ENCODE measurements around the gene PACRG.

PACRG gene

DNA sequence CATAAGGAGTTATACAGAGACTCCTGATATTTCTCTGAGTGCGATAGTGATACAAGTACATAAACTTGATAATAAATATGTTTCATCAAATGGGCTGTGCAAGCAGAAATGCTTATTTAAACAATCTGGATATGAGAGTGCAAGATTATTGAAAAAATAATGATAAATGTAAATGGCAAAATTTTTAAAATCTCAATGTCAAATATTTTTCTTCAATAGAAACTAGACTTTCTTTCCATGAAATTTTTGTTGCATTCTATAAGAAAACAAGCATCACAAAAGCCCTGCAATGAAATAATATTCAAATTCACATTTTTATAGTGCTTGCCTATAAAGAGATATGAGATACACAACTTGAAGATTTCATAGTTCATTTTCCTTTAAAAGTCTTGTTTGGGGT is 2.7 kb downstream of the PACRG start:
- no peak overlapping the region for H3K27ac ChIP-seq (ENCODE audit: low read depth, low read length)
- no peaks in the 10 kb centered on the region for H3K9me3 ChIP-seq (ENCODE audit: low read length)
- no peak overlapping the region for H3K9ac ChIP-seq (ENCODE audit: low read length)
- H3K36me3 ChIP-seq (ENCODE audit: insufficient read depth, low read length) = no peaks in the 10 kb centered on the region
- H3K4me1 ChIP-seq (ENCODE audit: insufficient read depth, low read length) = peaks cover 15% of the 10 kb centered on the region
- no peak overlapping the region for H3K4me3 ChIP-seq (ENCODE audit: low read depth in 1 of 2, low read length in 2 of 2)
- H3K27me3 ChIP-seq (ENCODE audit: control insufficient read depth in 1 of 2, insufficient read depth in 2 of 2, low read length in 2 of 2) = no peaks in the 10 kb centered on the region

DNA sequence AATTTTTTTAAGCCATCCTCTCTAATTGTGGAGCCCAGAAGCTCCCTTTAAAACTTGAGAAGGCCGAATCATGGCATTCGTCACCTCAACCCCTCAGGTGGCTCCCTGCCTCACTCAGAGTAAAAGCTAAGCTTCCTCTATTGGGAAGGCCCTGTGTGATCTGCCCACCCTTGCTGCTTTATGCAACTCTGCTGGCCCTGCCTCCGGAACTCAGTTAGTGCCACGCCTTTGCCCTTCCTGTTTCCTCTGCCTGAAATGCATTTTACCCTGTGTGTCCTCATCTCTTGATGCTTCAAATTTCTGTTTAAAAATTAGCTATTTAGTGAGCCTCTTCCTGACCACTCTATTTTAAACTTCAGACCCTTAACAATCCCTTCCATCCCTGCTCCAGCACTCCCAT is 5.7 kb downstream of the PACRG start:
- Histone ChIP-seq H3K27ac (ENCODE audit: low read depth, low read length) (no peak overlapping the region), H3K9me3 (ENCODE audit: low read length) (no peaks in the 10 kb centered on the region), H3K9ac (ENCODE audit: low read length) (no peak overlapping the region)

DNA sequence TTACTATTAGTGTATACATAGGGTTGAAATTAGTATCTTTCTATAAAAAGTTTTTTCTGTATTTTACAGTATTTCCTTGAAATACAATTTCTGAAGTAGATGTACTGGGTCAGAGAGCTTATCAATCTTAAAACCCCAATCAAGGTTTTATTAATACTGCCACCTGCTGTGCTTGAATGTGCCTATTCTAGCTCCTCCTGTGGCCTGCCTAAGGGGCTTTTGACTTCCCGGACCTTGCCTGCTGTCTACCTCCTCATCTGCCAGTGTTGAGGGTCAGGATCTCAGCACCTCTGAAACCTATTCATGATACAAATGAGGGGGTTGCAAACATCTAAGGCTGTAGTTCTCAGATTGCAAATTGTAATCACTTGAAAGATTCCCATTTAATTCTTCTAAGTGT is 9.2 kb downstream of the PACRG start:
- H3K9me3 ChIP-seq (ENCODE audit: low read length) = no peaks in the 10 kb centered on the region

More for the DNA sequence above, 5.7 kb downstream of the PACRG start:
- H3K4me3 ChIP-seq (ENCODE audit: low read depth in 1 of 2, low read length in 2 of 2) = no peak overlapping the region
- no peaks in the 10 kb centered on the region for H3K36me3 ChIP-seq (ENCODE audit: insufficient read depth, low read length)
- H3K27me3 ChIP-seq (ENCODE audit: control insufficient read depth in 1 of 2, insufficient read depth in 2 of 2, low read length in 2 of 2) = no peaks in the 10 kb centered on the region
- peaks cover 1% of the 10 kb centered on the region for H3K4me1 ChIP-seq (ENCODE audit: insufficient read depth, low read length)

DNA sequence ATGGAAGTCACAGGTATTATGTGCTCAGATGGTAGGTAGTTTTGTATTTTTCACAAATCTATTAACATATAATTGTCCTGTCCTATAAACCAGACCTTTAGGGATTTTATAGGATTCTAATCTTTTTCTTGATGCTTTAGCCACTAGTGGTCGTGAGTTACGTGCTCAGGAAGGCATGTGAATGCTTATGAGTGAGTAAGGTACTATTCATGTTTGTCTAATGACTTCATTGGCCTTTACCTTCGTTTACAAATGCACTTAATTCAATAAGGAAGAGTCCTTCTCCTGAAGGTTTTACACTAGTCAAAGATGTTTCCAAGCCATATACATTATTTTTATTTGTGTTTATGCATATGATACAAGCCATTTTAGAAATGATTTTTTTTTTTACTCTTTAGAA is 23.0 kb downstream of the PACRG start:
- Histone ChIP-seq H3K4me3 (ENCODE audit: low read depth in 1 of 2, low read length in 2 of 2) (no peak overlapping the region), H3K4me1 (ENCODE audit: insufficient read depth, low read length) (no peaks in the 10 kb centered on the region), H3K36me3 (ENCODE audit: insufficient read depth, low read length) (no peaks in the 10 kb centered on the region), H3K9me3 (ENCODE audit: low read length) (no peaks in the 10 kb centered on the region), H3K27me3 (ENCODE audit: control insufficient read depth in 1 of 2, insufficient read depth in 2 of 2, low read length in 2 of 2) (no peaks in the 10 kb centered on the region), H3K9ac (ENCODE audit: low read length) (no peak overlapping the region), H3K27ac (ENCODE audit: low read depth, low read length) (no peak overlapping the region)

More for the DNA sequence above, 9.2 kb downstream of the PACRG start:
- H3K9ac ChIP-seq (ENCODE audit: low read length) = no peak overlapping the region
- H3K4me3 ChIP-seq (ENCODE audit: low read depth in 1 of 2, low read length in 2 of 2) = no peak overlapping the region
- H3K4me1 ChIP-seq (ENCODE audit: insufficient read depth, low read length) = no peaks in the 10 kb centered on the region
- H3K27me3 ChIP-seq (ENCODE audit: control insufficient read depth in 1 of 2, insufficient read depth in 2 of 2, low read length in 2 of 2) = no peaks in the 10 kb centered on the region
- H3K36me3 ChIP-seq (ENCODE audit: insufficient read depth, low read length) = no peaks in the 10 kb centered on the region
- H3K27ac ChIP-seq (ENCODE audit: low read depth, low read length) = no peak overlapping the region

DNA sequence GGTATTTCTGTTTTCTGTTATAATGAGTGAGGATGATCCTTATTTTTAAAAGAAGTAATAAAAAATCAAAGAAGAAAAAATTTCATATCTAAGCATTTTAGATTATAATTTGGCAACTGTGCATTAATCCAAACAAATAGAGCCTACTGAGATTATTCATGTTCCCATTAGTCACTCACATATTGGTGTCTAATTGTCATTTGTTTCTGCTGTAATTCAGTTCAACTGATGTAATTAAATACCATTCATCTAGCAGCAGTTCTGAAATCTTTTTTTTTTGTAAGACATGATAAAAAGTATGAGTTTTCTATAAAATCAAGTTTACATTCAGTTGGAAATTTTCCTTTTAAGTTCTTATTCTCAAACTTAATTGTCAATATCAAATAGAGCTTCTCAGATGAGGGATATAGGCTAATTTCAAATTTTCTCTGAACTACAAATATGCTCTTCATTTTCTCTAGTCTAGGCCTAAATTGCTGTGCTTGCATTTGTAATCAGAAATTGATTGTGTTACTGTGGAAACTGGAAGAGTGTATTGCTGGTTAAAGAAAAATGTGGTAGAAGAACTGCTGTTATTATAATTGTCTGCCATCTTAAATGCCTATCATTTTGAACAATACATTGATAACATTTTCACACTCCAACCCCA is 23.6 kb downstream of the PACRG start:
- Histone ChIP-seq H3K4me1 (ENCODE audit: insufficient read depth, low read length) (no peaks in the 10 kb centered on the region), H3K27ac (ENCODE audit: low read depth, low read length) (no peak overlapping the region), H3K4me3 (ENCODE audit: low read depth in 1 of 2, low read length in 2 of 2) (no peak overlapping the region), H3K36me3 (ENCODE audit: insufficient read depth, low read length) (no peaks in the 10 kb centered on the region), H3K9ac (ENCODE audit: low read length) (no peak overlapping the region), H3K27me3 (ENCODE audit: control insufficient read depth in 1 of 2, insufficient read depth in 2 of 2, low read length in 2 of 2) (no peaks in the 10 kb centered on the region), H3K9me3 (ENCODE audit: low read length) (no peaks in the 10 kb centered on the region)

DNA sequence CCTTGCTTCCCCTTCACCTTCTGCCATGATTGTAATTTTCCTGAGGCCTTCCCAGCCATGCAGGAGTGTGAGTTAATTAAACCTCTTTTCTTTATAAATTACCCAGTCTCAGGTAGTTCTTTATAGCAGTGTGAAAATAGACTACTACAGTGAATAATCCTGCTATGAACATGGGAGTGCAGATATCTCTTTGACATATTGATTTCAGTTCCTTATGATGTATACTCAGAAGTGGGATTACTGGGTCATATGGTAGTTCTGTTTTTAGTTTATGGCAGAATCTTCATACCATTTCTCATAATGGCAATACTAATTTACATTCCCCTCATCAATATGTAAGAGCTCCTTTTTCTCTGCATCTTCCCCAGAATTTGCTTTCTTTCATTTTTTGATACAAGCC is 26.0 kb downstream of the PACRG start:
- Histone ChIP-seq H3K27me3 (ENCODE audit: control insufficient read depth in 1 of 2, insufficient read depth in 2 of 2, low read length in 2 of 2) (no peaks in the 10 kb centered on the region), H3K4me3 (ENCODE audit: low read depth in 1 of 2, low read length in 2 of 2) (no peak overlapping the region), H3K9me3 (ENCODE audit: low read length) (no peaks in the 10 kb centered on the region), H3K4me1 (ENCODE audit: insufficient read depth, low read length) (no peaks in the 10 kb centered on the region), H3K9ac (ENCODE audit: low read length) (no peak overlapping the region), H3K27ac (ENCODE audit: low read depth, low read length) (no peak overlapping the region), H3K36me3 (ENCODE audit: insufficient read depth, low read length) (no peaks in the 10 kb centered on the region)

DNA sequence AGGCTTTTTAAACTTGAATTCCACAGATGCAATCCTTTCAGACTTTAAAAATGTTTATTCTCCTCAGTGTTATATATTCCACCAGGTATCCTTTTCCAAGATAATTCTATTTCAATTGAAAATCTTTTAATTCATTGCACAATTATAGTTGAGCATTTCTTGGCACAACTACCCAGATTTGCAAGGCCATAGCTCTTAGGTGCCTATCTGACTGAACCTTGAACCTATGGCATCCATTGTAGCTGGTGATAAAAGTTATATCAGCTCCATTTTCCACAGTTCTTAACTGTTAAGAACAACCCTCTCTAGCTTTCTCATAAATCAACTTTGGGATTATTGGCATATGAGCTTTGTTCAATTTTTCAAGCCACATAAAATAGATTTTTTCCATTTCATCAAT is 42.4 kb downstream of the PACRG start:
- Histone ChIP-seq H3K27ac (ENCODE audit: low read depth, low read length) (no peak overlapping the region), H3K9me3 (ENCODE audit: low read length) (no peaks in the 10 kb centered on the region), H3K27me3 (ENCODE audit: control insufficient read depth in 1 of 2, insufficient read depth in 2 of 2, low read length in 2 of 2) (no peaks in the 10 kb centered on the region), H3K4me3 (ENCODE audit: low read depth in 1 of 2, low read length in 2 of 2) (no peak overlapping the region), H3K4me1 (ENCODE audit: insufficient read depth, low read length) (no peaks in the 10 kb centered on the region), H3K36me3 (ENCODE audit: insufficient read depth, low read length) (no peaks in the 10 kb centered on the region), H3K9ac (ENCODE audit: low read length) (no peak overlapping the region)

DNA sequence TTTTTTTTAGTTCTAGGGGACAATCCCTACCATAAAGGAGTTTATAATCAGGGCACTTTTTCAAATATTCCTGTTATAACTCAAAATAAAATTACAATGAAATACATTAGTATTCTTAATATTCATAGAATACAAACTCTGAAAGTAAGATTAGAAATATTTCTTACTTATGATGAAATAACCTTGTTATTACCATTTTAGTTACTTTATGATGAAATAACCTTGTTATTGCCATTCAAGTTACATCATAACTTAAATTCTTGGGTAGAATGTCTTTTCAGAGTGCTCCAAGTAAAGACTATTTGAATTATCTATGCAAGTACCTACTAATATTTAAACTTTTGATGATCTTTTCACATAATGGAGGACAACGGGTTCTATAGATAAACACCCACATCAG is 43.2 kb downstream of the PACRG start:
- no peaks in the 10 kb centered on the region for H3K36me3 ChIP-seq (ENCODE audit: insufficient read depth, low read length)
- no peaks in the 10 kb centered on the region for H3K27me3 ChIP-seq (ENCODE audit: control insufficient read depth in 1 of 2, insufficient read depth in 2 of 2, low read length in 2 of 2)
- no peak overlapping the region for H3K4me3 ChIP-seq (ENCODE audit: low read depth in 1 of 2, low read length in 2 of 2)
- H3K9me3 ChIP-seq (ENCODE audit: low read length) = no peaks in the 10 kb centered on the region
- no peak overlapping the region for H3K9ac ChIP-seq (ENCODE audit: low read length)
- H3K27ac ChIP-seq (ENCODE audit: low read depth, low read length) = no peak overlapping the region
- no peaks in the 10 kb centered on the region for H3K4me1 ChIP-seq (ENCODE audit: insufficient read depth, low read length)

DNA sequence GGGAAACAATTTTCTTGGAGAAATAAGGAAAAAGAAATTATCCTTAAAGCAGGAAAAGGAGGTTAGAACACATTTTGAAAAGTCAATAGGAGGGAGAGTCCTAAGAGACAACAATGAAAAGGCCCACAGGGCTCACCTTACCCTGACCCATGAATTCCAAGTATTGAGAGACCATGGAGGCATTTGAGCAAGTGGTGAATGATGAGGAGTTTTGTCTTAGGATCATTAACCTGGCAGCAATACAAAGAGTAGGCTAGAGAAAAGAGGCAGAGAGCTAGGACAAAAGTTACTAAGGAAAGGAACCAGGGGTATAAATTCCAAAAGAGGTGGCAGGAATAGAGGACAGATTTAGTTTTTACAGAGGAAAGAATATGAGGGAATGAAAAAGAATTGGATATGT is 44.7 kb downstream of the PACRG start:
- Histone ChIP-seq H3K27ac (ENCODE audit: low read depth, low read length) (no peak overlapping the region), H3K4me3 (ENCODE audit: low read depth in 1 of 2, low read length in 2 of 2) (no peak overlapping the region), H3K9ac (ENCODE audit: low read length) (no peak overlapping the region), H3K9me3 (ENCODE audit: low read length) (no peaks in the 10 kb centered on the region), H3K27me3 (ENCODE audit: control insufficient read depth in 1 of 2, insufficient read depth in 2 of 2, low read length in 2 of 2) (no peaks in the 10 kb centered on the region), H3K4me1 (ENCODE audit: insufficient read depth, low read length) (no peaks in the 10 kb centered on the region), H3K36me3 (ENCODE audit: insufficient read depth, low read length) (no peaks in the 10 kb centered on the region)

DNA sequence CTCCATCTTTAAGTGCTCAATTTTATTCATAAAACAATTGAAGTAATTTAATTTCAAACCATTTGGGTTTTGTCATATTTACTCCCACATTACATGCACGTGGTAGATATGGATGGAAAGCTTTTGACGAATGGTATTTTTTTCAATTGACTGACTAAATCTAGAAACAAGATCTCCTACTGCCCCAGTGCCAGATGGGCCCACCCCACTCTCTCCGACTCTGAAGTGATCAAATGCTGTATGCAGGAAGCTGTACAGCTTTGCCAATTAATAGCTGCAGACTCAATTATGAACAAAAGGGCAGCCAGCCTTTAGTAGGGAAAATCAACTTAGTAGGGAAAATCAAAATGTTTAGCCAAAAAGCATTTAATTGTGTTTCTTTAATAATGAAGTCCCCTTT is 46.2 kb downstream of the PACRG start:
- H3K27me3 ChIP-seq (ENCODE audit: control insufficient read depth in 1 of 2, insufficient read depth in 2 of 2, low read length in 2 of 2) = no peaks in the 10 kb centered on the region
- no peak overlapping the region for H3K4me3 ChIP-seq (ENCODE audit: low read depth in 1 of 2, low read length in 2 of 2)
- H3K9ac ChIP-seq (ENCODE audit: low read length) = no peak overlapping the region
- H3K27ac ChIP-seq (ENCODE audit: low read depth, low read length) = no peak overlapping the region
- H3K9me3 ChIP-seq (ENCODE audit: low read length) = no peaks in the 10 kb centered on the region
- no peaks in the 10 kb centered on the region for H3K36me3 ChIP-seq (ENCODE audit: insufficient read depth, low read length)
- no peaks in the 10 kb centered on the region for H3K4me1 ChIP-seq (ENCODE audit: insufficient read depth, low read length)

DNA sequence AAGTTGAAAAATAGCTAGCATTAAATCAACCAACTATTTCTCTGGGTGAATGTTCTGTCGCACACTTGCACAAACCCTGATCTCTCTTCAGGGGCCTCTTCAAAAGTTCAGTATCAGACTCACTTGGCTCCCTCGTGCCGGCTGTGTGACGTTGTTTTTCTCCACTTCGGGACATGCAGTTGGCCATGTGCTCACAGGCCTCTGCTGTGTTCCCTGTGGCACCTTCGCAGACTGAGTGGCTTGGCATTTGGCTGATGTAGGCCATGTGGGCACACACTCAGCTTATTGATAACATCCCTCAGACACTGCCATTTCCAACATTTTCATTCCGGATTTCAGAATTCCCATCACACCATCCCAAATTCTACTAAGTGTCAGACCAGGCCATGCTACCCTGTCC is 49.3 kb downstream of the PACRG start:
- Histone ChIP-seq H3K4me1 (ENCODE audit: insufficient read depth, low read length) (no peaks in the 10 kb centered on the region), H3K9me3 (ENCODE audit: low read length) (no peaks in the 10 kb centered on the region), H3K36me3 (ENCODE audit: insufficient read depth, low read length) (no peaks in the 10 kb centered on the region), H3K27ac (ENCODE audit: low read depth, low read length) (no peak overlapping the region), H3K4me3 (ENCODE audit: low read depth in 1 of 2, low read length in 2 of 2) (no peak overlapping the region), H3K9ac (ENCODE audit: low read length) (no peak overlapping the region), H3K27me3 (ENCODE audit: control insufficient read depth in 1 of 2, insufficient read depth in 2 of 2, low read length in 2 of 2) (no peaks in the 10 kb centered on the region)

DNA sequence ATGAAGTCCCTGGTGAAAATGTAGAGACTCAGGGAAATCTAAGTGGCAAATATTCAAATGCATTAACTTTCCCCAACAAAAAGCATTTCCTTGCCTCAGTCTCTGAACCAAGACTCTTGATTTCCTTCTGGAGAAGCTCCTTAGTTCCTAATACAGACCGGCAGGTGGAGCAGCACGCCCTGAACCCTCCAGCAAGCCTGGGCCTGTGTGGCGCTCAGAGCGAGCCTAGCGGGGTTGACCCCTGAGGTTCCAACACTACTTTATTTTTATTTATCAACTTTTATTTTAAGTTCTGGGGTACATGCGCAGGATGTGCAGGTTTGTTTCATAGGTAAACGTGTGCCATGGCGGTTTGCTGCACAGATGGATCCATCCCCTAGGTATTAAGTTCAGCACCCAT is 50.8 kb downstream of the PACRG start:
- Histone ChIP-seq H3K36me3 (ENCODE audit: insufficient read depth, low read length) (no peaks in the 10 kb centered on the region), H3K4me1 (ENCODE audit: insufficient read depth, low read length) (no peaks in the 10 kb centered on the region), H3K9ac (ENCODE audit: low read length) (no peak overlapping the region), H3K27ac (ENCODE audit: low read depth, low read length) (no peak overlapping the region), H3K27me3 (ENCODE audit: control insufficient read depth in 1 of 2, insufficient read depth in 2 of 2, low read length in 2 of 2) (no peaks in the 10 kb centered on the region), H3K4me3 (ENCODE audit: low read depth in 1 of 2, low read length in 2 of 2) (no peak overlapping the region), H3K9me3 (ENCODE audit: low read length) (no peaks in the 10 kb centered on the region)

Data from muscle layer of colon (tissue), 2 donors.